ENCODE results near the gene PSD.

DNA sequence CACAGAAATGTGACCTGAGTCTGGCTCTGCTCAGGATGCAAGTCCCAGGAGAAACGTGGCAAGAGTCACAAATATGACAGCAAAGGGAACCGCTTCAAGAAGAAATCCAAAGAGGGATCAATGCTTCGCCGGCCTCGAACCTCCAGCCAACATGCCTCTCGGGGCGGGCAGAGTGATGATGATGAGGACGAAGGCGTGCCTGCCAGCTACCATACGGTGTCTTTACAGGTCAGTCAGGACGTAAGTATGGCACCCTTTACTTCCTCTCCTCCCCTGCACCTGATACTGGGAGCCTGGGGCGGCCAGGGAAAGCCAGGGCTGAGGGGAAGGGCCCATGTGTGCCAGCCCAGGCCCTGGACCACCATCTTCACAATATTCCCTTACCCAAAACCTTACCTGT lies 41.7 kb downstream of the PSD start:
- TF ChIP-seq, protein P1, sequence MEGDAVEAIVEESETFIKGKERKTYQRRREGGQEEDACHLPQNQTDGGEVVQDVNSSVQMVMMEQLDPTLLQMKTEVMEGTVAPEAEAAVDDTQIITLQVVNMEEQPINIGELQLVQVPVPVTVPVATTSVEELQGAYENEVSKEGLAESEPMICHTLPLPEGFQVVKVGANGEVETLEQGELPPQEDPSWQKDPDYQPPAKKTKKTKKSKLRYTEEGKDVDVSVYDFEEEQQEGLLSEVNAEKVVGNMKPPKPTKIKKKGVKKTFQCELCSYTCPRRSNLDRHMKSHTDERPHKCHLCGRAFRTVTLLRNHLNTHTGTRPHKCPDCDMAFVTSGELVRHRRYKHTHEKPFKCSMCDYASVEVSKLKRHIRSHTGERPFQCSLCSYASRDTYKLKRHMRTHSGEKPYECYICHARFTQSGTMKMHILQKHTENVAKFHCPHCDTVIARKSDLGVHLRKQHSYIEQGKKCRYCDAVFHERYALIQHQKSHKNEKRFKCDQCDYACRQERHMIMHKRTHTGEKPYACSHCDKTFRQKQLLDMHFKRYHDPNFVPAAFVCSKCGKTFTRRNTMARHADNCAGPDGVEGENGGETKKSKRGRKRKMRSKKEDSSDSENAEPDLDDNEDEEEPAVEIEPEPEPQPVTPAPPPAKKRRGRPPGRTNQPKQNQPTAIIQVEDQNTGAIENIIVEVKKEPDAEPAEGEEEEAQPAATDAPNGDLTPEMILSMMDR (conservative IDR thresholded peaks at IDR 0.05; ENCODE audit: low read length), result no peak
- TF ChIP-seq EZH2phosphoT487 (IDR thresholded peaks at IDR 0.05; ENCODE audit: borderline replicate concordance), result no peak
